Effector memory CD8-positive, alpha-beta T cell (primary cell): ENCODE measurements around the gene SLK.
A peak's percentile ranks its signal among the peaks of the same experiment; 100 is the strongest.

ENCODE experiments used
- ATAC-seq: fragments of 150-1000 bp; cut with Tn5 transposase; replicated peaks from 2 replicates; pipeline ENCODE4 v1.10.0; 2021; ENCODE audit warnings: mild to moderate bottlenecking, moderate library complexity
- DNase-seq, 3 experiments: peaks; one replicate each; pipeline ENCODE4 v3.0.0; 2021
- H3K27ac Mint-ChIP-seq, 2 donors: one replicate each; pipeline ENCODE4 v1.8.0; 2022; ENCODE audit warnings: mild to moderate bottlenecking in 2 of 2, mixed read lengths in 2 of 2, moderate library complexity in 2 of 2
- H3K27me3 Mint-ChIP-seq, 2 donors: one replicate each; pipeline ENCODE4 v1.8.0; 2022; ENCODE audit warnings: mixed read lengths in 2 of 2
- H3K36me3 Mint-ChIP-seq: one replicate; pipeline ENCODE4 v1.8.0; 2022; ENCODE audit warnings: mild to moderate bottlenecking, moderate library complexity, mixed read lengths; ENCODE audit not compliant: insufficient read depth
- H3K4me1 Mint-ChIP-seq, 2 donors: one replicate each; pipeline ENCODE4 v1.8.0; 2022; ENCODE audit warnings: low read depth in 2 of 2, mixed read lengths in 2 of 2
- H3K4me3 Mint-ChIP-seq, 2 donors: one replicate each; pipeline ENCODE4 v1.8.0; 2022; ENCODE audit warnings: mild to moderate bottlenecking in 2 of 2, mixed read lengths in 2 of 2, moderate library complexity in 2 of 2
- H3K9me3 Mint-ChIP-seq, 2 donors: one replicate each; pipeline ENCODE4 v1.8.0; 2022; ENCODE audit warnings: mixed read lengths in 2 of 2

SLK gene

GRCh38 chr10:103951942-103952341 is 15.0 kb upstream of the SLK start:
- no peak for ATAC-seq
- Mint-ChIP-seq H3K36me3 (no peaks in the 10 kb centered on the region), H3K9me3 (no peaks in the 10 kb centered on the region), H3K27me3 (peaks cover 12 to 14% of the 10 kb centered on the region in 2 donors), H3K27ac (no peak overlapping the region), H3K4me3 (no peak overlapping the region), H3K4me1 (peaks cover 0 to 4% of the 10 kb centered on the region in 2 donors)
- no peak for DNase-seq

- H3K9me3 Mint-ChIP-seq = no peaks in the 10 kb centered on the region
- ATAC-seq (no peak), DNase-seq (no peak)
- no peaks in the 10 kb centered on the region for H3K4me1 Mint-ChIP-seq
- H3K27me3 Mint-ChIP-seq = peaks cover 12 to 14% of the 10 kb centered on the region in 2 donors
- no peaks in the 10 kb centered on the region for H3K36me3 Mint-ChIP-seq
- no peak overlapping the region for H3K27ac Mint-ChIP-seq
- no peak overlapping the region for H3K4me3 Mint-ChIP-seq
Measured at GRCh38 chr10:103954543-103954942, 12.4 kb upstream of the SLK start.

GRCh38 chr10:103958996-103959395 is 7.9 kb upstream of the SLK start:
- DNase-seq = no peak

GRCh38 chr10:103960103-103960502 is 6.8 kb upstream of the SLK start:
- Mint-ChIP-seq H3K36me3 (no peaks in the 10 kb centered on the region), H3K9me3 (no peaks in the 10 kb centered on the region), H3K4me1 (no peaks in the 10 kb centered on the region), H3K4me3 (no peak overlapping the region), H3K27ac (peak overlapping the region in 1 of 2 donors; percentile 59), H3K27me3 (peaks cover 10 to 14% of the 10 kb centered on the region in 2 donors)
- DNase-seq = no peak
- no peak for ATAC-seq

More at GRCh38 chr10:103958996-103959395, 7.9 kb upstream of the SLK start:
- no peak overlapping the region for H3K4me3 Mint-ChIP-seq
- no peaks in the 10 kb centered on the region for H3K9me3 Mint-ChIP-seq
- H3K4me1 Mint-ChIP-seq = no peaks in the 10 kb centered on the region
- H3K36me3 Mint-ChIP-seq = no peaks in the 10 kb centered on the region
- ATAC-seq = no peak
- peaks cover 12 to 14% of the 10 kb centered on the region in 2 donors for H3K27me3 Mint-ChIP-seq
- no peak overlapping the region for H3K27ac Mint-ChIP-seq

- Mint-ChIP-seq H3K4me3 (peak overlapping the region; percentile 83 to 95), H3K4me1 (peaks cover 21 to 38% of the 10 kb centered on the region in 2 donors), H3K27ac (peak overlapping the region; percentile 47 to 92), H3K27me3 (no peaks in the 10 kb centered on the region), H3K9me3 (no peaks in the 10 kb centered on the region), H3K36me3 (peaks cover 17% of the 10 kb centered on the region)
- ATAC-seq = peak; percentile 41
- DNase-seq = no peak
Measured at GRCh38 chr10:103967448-103968071, 620 bp downstream of the SLK start.

- Mint-ChIP-seq H3K9me3 (no peaks in the 10 kb centered on the region), H3K36me3 (peaks cover 17% of the 10 kb centered on the region), H3K4me3 (peak overlapping the region; percentile 83 to 95), H3K27me3 (no peaks in the 10 kb centered on the region), H3K27ac (peak overlapping the region; percentile 47 to 92), H3K4me1 (peaks cover 29 to 49% of the 10 kb centered on the region in 2 donors)
- DNase-seq = no peak
- ATAC-seq = no peak
Measured at GRCh38 chr10:103968441-103969391, 1.8 kb downstream of the SLK start.

- DNase-seq = no peak
- peak overlapping the region; percentile 47 to 92 for H3K27ac Mint-ChIP-seq
- H3K27me3 Mint-ChIP-seq = no peaks in the 10 kb centered on the region
- H3K4me1 Mint-ChIP-seq = peaks cover 29 to 53% of the 10 kb centered on the region in 2 donors
- no peaks in the 10 kb centered on the region for H3K9me3 Mint-ChIP-seq
- no peak for ATAC-seq
- H3K4me3 Mint-ChIP-seq = peak overlapping the region; percentile 83 to 95
- H3K36me3 Mint-ChIP-seq = peaks cover 21% of the 10 kb centered on the region
Measured at GRCh38 chr10:103969436-103969835, 2.5 kb downstream of the SLK start.

GRCh38 chr10:103969857-103970627 is 3.1 kb downstream of the SLK start:
- Mint-ChIP-seq H3K9me3 (no peaks in the 10 kb centered on the region), H3K4me1 (peaks cover 32 to 56% of the 10 kb centered on the region in 2 donors), H3K27ac (peak overlapping the region; percentile 47 to 72), H3K36me3 (peaks cover 25% of the 10 kb centered on the region), H3K27me3 (no peaks in the 10 kb centered on the region), H3K4me3 (peak overlapping the region; percentile 83 to 95)
- no peak for DNase-seq
- ATAC-seq = no peak

GRCh38 chr10:103975169-103975568 is 8.2 kb downstream of the SLK start:
- Mint-ChIP-seq H3K9me3 (no peaks in the 10 kb centered on the region), H3K36me3 (peaks cover 14% of the 10 kb centered on the region), H3K27me3 (no peaks in the 10 kb centered on the region), H3K27ac (peak overlapping the region in 1 of 2 donors; percentile 16), H3K4me3 (peak overlapping the region in 1 of 2 donors; percentile 7), H3K4me1 (peaks cover 25 to 49% of the 10 kb centered on the region in 2 donors)
- DNase-seq = no peak
- ATAC-seq = no peak

GRCh38 chr10:103977204-103977603 is 10.3 kb downstream of the SLK start:
- H3K27me3 Mint-ChIP-seq = no peaks in the 10 kb centered on the region
- no peak for ATAC-seq
- peaks cover 14% of the 10 kb centered on the region for H3K36me3 Mint-ChIP-seq
- H3K4me3 Mint-ChIP-seq = no peak overlapping the region
- no peaks in the 10 kb centered on the region for H3K9me3 Mint-ChIP-seq
- H3K4me1 Mint-ChIP-seq = peaks cover 37 to 56% of the 10 kb centered on the region in 2 donors
- H3K27ac Mint-ChIP-seq = no peak overlapping the region
- DNase-seq = no peak

- peaks cover 38 to 58% of the 10 kb centered on the region in 2 donors for H3K4me1 Mint-ChIP-seq
- H3K27ac Mint-ChIP-seq = peak overlapping the region in 1 of 2 donors; percentile 12
- DNase-seq (no peak), ATAC-seq (no peak)
- no peaks in the 10 kb centered on the region for H3K27me3 Mint-ChIP-seq
- no peak overlapping the region for H3K4me3 Mint-ChIP-seq
- H3K9me3 Mint-ChIP-seq = no peaks in the 10 kb centered on the region
- H3K36me3 Mint-ChIP-seq = peaks cover 10% of the 10 kb centered on the region
Measured at GRCh38 chr10:103979530-103979929, 12.6 kb downstream of the SLK start.

- peak overlapping the region in 1 of 2 donors; percentile 41 for H3K27ac Mint-ChIP-seq
- H3K4me1 Mint-ChIP-seq = peaks cover 36 to 61% of the 10 kb centered on the region in 2 donors
- H3K36me3 Mint-ChIP-seq = peaks cover 6% of the 10 kb centered on the region
- H3K9me3 Mint-ChIP-seq = no peaks in the 10 kb centered on the region
- H3K4me3 Mint-ChIP-seq = no peak overlapping the region
- DNase-seq = no peak
- H3K27me3 Mint-ChIP-seq = no peaks in the 10 kb centered on the region
- no peak for ATAC-seq
Measured at GRCh38 chr10:103980288-103980906, 13.5 kb downstream of the SLK start.

- Mint-ChIP-seq H3K4me3 (peak overlapping the region; percentile 57 to 73), H3K27ac (peak overlapping the region; percentile 49 to 80), H3K36me3 (peaks cover 9% of the 10 kb centered on the region), H3K27me3 (no peaks in the 10 kb centered on the region), H3K9me3 (no peaks in the 10 kb centered on the region), H3K4me1 (peaks cover 40 to 67% of the 10 kb centered on the region in 2 donors)
- no peak for ATAC-seq
- DNase-seq = no peak
Measured at GRCh38 chr10:103982639-103983038, 15.7 kb downstream of the SLK start.
